Esophagus muscularis mucosa (tissue), 4 donors: Measurements from ENCODE around the gene DRC7. TPM values are rescaled to one million over a fixed set of nuclear protein-coding genes. Genes with fewer than 3 reads are reported as not detected.

ENCODE experiments used
- DNase-seq: peaks from one replicate; pipeline ENCODE4 v3.0.0-alpha.2; 2017; ENCODE audit errors: extremely low spot score
- H3K27ac ChIP-seq, 4 donors: fragments of 200-600 bp; sonication (generic); replicated peaks in 1 of 4; 1 replicate in 3 of 4; 2 replicates in 1 of 4; pipeline ENCODE4 v1.5.1; 2016 to 2019; ENCODE audit warnings: mild to moderate bottlenecking in 1 of 4
- H3K27me3 ChIP-seq, 4 donors: fragments of 200-600 bp; sonication (generic); one replicate each; pipeline versions ENCODE4 v1.5.1 to v1.6.0; 2016 to 2019
- H3K36me3 ChIP-seq, 4 donors: fragments of 200-600 bp; sonication (generic); one replicate each; pipeline ENCODE4 v1.5.1; 2016 to 2019
- H3K4me1 ChIP-seq, 4 donors: fragments of 200-600 bp; sonication (generic); one replicate each; pipeline ENCODE4 v1.5.1; 2016 to 2019
- H3K4me3 ChIP-seq, 4 donors: fragments of 200-600 bp; sonication (generic); 1 replicate in 2 of 4; 2 replicates in 2 of 4; pipeline ENCODE4 v1.5.1; 2016 to 2019; ENCODE audit warnings: mild to moderate bottlenecking in 4 of 4, moderate library complexity in 1 of 4
- H3K9me3 ChIP-seq, 4 donors: fragments of 200-600 bp; sonication (generic); 1 replicate in 3 of 4; 2 replicates in 1 of 4; pipeline ENCODE4 v1.5.1; 2016 to 2019
- CTCF ChIP-seq, 3 experiments: fragments of 200-600 bp in 2 of 3; fragments of 450-650 bp in 1 of 3; sonication (generic) in 2 of 3; IDR thresholded peaks; one replicate each; pipeline ENCODE4 v1.5.1; 2017 to 2019; ENCODE audit warnings: antibody characterized with exemption in 3 of 3, mild to moderate bottlenecking in 2 of 3, moderate library complexity in 1 of 3
- EP300 ChIP-seq: sonication (generic); formaldehyde crosslinking; IDR thresholded peaks from one replicate; pipeline ENCODE4 v1.6.1; 2017; ENCODE audit warnings: antibody characterized with exemption
- POLR2A ChIP-seq: fragments of 450-650 bp; IDR thresholded peaks from one replicate; pipeline ENCODE4 v1.6.1; 2017; ENCODE audit warnings: antibody characterized with exemption, moderate library complexity, mild to moderate bottlenecking, low read depth
- POLR2AphosphoS5 ChIP-seq, 2 donors: sonication (generic); formaldehyde crosslinking; IDR thresholded peaks; one replicate each; pipeline ENCODE4 v1.6.1; 2017; ENCODE audit warnings: antibody characterized with exemption in 2 of 2
- WGBS: methylation state at CpG from one replicate; pipeline ENCODE4 v1.1.5; 2018; 5-methylcytosine and 5-hydroxymethylcytosine counted together
- intact Hi-C: fragments of 100-400 bp; cut with DNase I; formaldehyde crosslinking; loops from one replicate; pipeline ENCODE4 v1.15.1; 2023
- total RNA-seq, 4 donors: library from RNA; depleted of rRNA; stranded (reverse); fragments of >200 nt; gene quantifications; one replicate each; pipeline versions ENCODE4 v1.1.0 to v1.2.1, GENCODE V29; 2016

DRC7 gene
- total RNA-seq, 4 donors from 2014 or later = under 0.01 to 0.17 TPM; not detected in 2

- Histone ChIP-seq H3K9me3 (no peaks in the 10 kb centered on the region), H3K4me3 (no peak overlapping the region), H3K27me3 (peaks cover 0 to 7% (median 0%) of the 10 kb centered on the region in 4 donors), H3K4me1 (no peaks in the 10 kb centered on the region), H3K36me3 (peaks cover 0 to 90% (median 17%) of the 10 kb centered on the region in 4 donors), H3K27ac (no peak overlapping the region)
- no peak for DNase-seq
- intact Hi-C loops = no loop called here
- WGBS = 86% methylated on average over 10 of the region's 11 CpGs
- no peak for TF ChIP-seq EP300
- no peak for TF ChIP-seq CTCF (IDR thresholded peaks at IDR 0.05)
- no peak for TF ChIP-seq POLR2AphosphoS5 (IDR thresholded peaks at IDR 0.05)
- no peak for TF ChIP-seq POLR2A
These were observed 33.7 kb upstream of the DRC7 start for GRCh38 chr16:57660715-57661463.

GRCh38 chr16:57661510-57661909 is 33.1 kb upstream of the DRC7 start:
- no peak overlapping the region for H3K27ac ChIP-seq
- no peak overlapping the region for H3K4me3 ChIP-seq
- no peaks in the 10 kb centered on the region for H3K9me3 ChIP-seq
- peaks cover 0 to 84% (median 17%) of the 10 kb centered on the region in 4 donors for H3K36me3 ChIP-seq
- H3K27me3 ChIP-seq = peaks cover 0 to 3% (median 0%) of the 10 kb centered on the region in 4 donors
- no peaks in the 10 kb centered on the region for H3K4me1 ChIP-seq
- 89% methylated on average over 7 of the region's 7 CpGs for WGBS
- DNase-seq = no peak
- intact Hi-C loops = no loop called here
- TF ChIP-seq CTCF (IDR thresholded peaks at IDR 0.05) (no peak), EP300 (no peak), POLR2AphosphoS5 (IDR thresholded peaks at IDR 0.05) (no peak), POLR2A (no peak)

DNA sequence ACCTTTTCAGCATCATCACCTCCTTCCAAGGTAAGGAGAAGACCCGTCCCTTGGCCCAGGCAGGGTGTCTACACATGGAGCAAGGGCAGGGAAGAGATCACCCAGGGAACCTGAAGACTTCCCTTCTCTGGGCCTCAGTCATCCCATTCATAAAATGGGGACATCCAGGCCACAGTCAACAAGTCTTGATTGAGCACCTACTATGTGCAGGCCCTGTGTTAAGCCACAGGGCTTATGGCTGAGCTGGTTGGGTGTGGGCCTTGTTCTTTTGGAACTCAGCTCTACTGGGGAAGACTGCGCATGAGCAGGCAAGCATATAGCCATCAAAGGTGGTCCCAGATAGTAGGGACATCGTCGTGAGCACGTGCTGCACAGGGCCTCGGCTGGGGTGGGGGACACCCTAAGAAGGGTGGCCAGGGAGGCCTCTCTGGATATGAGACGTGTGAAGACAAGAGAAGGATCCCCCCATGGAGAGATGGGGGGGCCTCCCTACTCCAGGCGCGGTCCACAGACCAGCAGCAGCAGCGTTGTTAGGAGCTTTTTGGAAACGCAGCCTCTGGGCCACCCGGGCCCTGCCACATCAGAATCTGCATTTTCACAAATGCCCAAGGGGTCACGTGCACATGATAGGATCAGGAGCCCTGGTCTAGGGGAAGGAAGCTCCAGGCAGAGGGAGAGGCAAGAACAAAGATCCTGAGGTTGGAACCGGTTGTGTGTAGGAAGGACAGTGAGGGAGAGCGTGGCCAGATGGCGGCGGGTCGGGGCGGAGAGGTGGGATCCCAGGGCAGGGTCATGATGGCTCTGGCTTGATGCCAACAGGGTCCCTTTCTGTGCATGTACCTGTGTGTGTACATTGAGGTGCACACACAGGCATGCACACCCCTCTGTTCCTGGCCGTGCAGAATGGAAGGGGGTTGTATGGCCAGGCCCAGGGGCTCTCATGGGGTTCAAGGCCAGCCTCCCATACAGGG is 32.4 kb upstream of the DRC7 start:
- Histone ChIP-seq H3K4me1 (no peaks in the 10 kb centered on the region), H3K27me3 (peaks cover 0 to 2% (median 0%) of the 10 kb centered on the region in 4 donors), H3K27ac (no peak overlapping the region), H3K9me3 (no peaks in the 10 kb centered on the region), H3K36me3 (peaks cover 0 to 77% (median 14%) of the 10 kb centered on the region in 4 donors), H3K4me3 (no peak overlapping the region)
- no peak for DNase-seq
- no peak for TF ChIP-seq POLR2AphosphoS5 (IDR thresholded peaks at IDR 0.05)
- no peak for TF ChIP-seq EP300
- TF ChIP-seq CTCF (IDR thresholded peaks at IDR 0.05) = no peak
- TF ChIP-seq POLR2A = no peak
- intact Hi-C loops = no loop called here
- 90% methylated on average over 15 of the region's 20 CpGs for WGBS

DNA sequence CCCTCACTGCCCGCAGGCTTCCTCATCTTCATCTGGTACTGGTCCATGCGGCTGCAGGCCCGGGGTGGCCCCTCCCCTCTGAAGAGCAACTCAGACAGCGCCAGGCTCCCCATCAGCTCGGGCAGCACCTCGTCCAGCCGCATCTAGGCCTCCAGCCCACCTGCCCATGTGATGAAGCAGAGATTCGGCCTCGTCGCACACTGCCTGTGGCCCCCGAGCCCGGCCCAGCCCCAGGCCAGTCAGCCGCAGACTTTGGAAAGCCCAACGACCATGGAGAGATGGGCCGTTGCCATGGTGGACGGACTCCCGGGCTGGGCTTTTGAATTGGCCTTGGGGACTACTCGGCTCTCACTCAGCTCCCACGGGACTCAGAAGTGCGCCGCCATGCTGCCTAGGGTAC is 31.2 kb upstream of the DRC7 start:
- 100% methylated on average over 3 of the region's 21 CpGs for WGBS
- DNase-seq = no peak
- Histone ChIP-seq H3K27me3 (peaks cover 0 to 13% (median 0%) of the 10 kb centered on the region in 4 donors), H3K4me3 (no peak overlapping the region), H3K9me3 (no peaks in the 10 kb centered on the region), H3K36me3 (peaks cover 0 to 65% (median 13%) of the 10 kb centered on the region in 4 donors), H3K4me1 (peaks cover 0 to 3% (median 0%) of the 10 kb centered on the region in 4 donors), H3K27ac (no peak overlapping the region)
- intact Hi-C loops = no loop called here
- TF ChIP-seq CTCF (IDR thresholded peaks at IDR 0.05) (no peak), POLR2AphosphoS5 (IDR thresholded peaks at IDR 0.05) (no peak), POLR2A (no peak), EP300 (no peak)
